Measurements from ENCODE around the gene PRKD2.
"Not testable (repeated sequence)": the region's sequence is repeated elsewhere in the genome, so short reads cannot be mapped to it uniquely, and the experiment has no call there.

PRKD2 gene

GRCh38 chr19:46715975-46716671 lies 791 bp downstream of the PRKD2 start:
- Histone ChIP-seq H3K27me3 (replicated peaks; ENCODE audit: control insufficient read depth, insufficient read depth, low read length) (no peaks in the 10 kb centered on the region), H3K36me3 (ENCODE audit: control insufficient read depth, insufficient read depth, low read length, severe bottlenecking) (peaks cover 11% of the 10 kb centered on the region)
- peak; percentile 63 for DNase-seq (ENCODE audit: low read depth)

GRCh38 chr19:46715620-46715974 lies 1.3 kb downstream of the PRKD2 start:
- H3K4me1 ChIP-seq (ENCODE audit: control insufficient read depth, insufficient read depth, low read length) = peaks cover 27% of the 10 kb centered on the region
- no peaks in the 10 kb centered on the region for H3K27me3 ChIP-seq (replicated peaks; ENCODE audit: control insufficient read depth, insufficient read depth, low read length)
- peaks cover 8% of the 10 kb centered on the region for H3K36me3 ChIP-seq (ENCODE audit: control insufficient read depth, insufficient read depth, low read length, severe bottlenecking)
- no peaks in the 10 kb centered on the region for H3K9me3 ChIP-seq (ENCODE audit: control insufficient read depth, low read length)
- H3K9ac ChIP-seq (ENCODE audit: low read length) = peak overlapping the region; percentile 85
- peak overlapping the region; percentile 88 for H3K4me3 ChIP-seq (ENCODE audit: low read length)
- no peak for DNase-seq (ENCODE audit: low read depth)

More at GRCh38 chr19:46715975-46716671, 791 bp downstream of the PRKD2 start:
- peak overlapping the region; percentile 85 for H3K9ac ChIP-seq (ENCODE audit: low read length)
- peak overlapping the region; percentile 88 for H3K4me3 ChIP-seq (ENCODE audit: low read length)
- H3K4me1 ChIP-seq (ENCODE audit: control insufficient read depth, insufficient read depth, low read length) = peaks cover 27% of the 10 kb centered on the region
- H3K9me3 ChIP-seq (ENCODE audit: control insufficient read depth, low read length) = no peaks in the 10 kb centered on the region

- peak overlapping the region; percentile 88 for H3K4me3 ChIP-seq (ENCODE audit: low read length)
- H3K9me3 ChIP-seq (ENCODE audit: control insufficient read depth, low read length) = no peaks in the 10 kb centered on the region
- H3K9ac ChIP-seq (ENCODE audit: low read length) = peak overlapping the region; percentile 85
- peaks cover 23% of the 10 kb centered on the region for H3K4me1 ChIP-seq (ENCODE audit: control insufficient read depth, insufficient read depth, low read length)
- DNase-seq (ENCODE audit: low read depth) = peak; percentile 26
- H3K36me3 ChIP-seq (ENCODE audit: control insufficient read depth, insufficient read depth, low read length, severe bottlenecking) = peaks cover 3% of the 10 kb centered on the region
- H3K27me3 ChIP-seq (replicated peaks; ENCODE audit: control insufficient read depth, insufficient read depth, low read length) = no peaks in the 10 kb centered on the region
These were observed 2.3 kb downstream of the PRKD2 start for GRCh38 chr19:46714444-46715106.

- Histone ChIP-seq H3K4me3 (ENCODE audit: low read length) (peak overlapping the region; percentile 88), H3K27me3 (replicated peaks; ENCODE audit: control insufficient read depth, insufficient read depth, low read length) (no peaks in the 10 kb centered on the region), H3K9me3 (ENCODE audit: control insufficient read depth, low read length) (no peaks in the 10 kb centered on the region), H3K4me1 (ENCODE audit: control insufficient read depth, insufficient read depth, low read length) (peaks cover 23% of the 10 kb centered on the region), H3K36me3 (ENCODE audit: control insufficient read depth, insufficient read depth, low read length, severe bottlenecking) (peaks cover 3% of the 10 kb centered on the region), H3K9ac (ENCODE audit: low read length) (peak overlapping the region; percentile 85)
- DNase-seq (ENCODE audit: low read depth) = peak; percentile 71
These were observed 3.0 kb downstream of the PRKD2 start for GRCh38 chr19:46713781-46714443.

GRCh38 chr19:46712768-46713338 lies 4.1 kb downstream of the PRKD2 start:
- not testable (repeated sequence) for H3K27me3 ChIP-seq (replicated peaks; ENCODE audit: control insufficient read depth, insufficient read depth, low read length); DNase-seq (ENCODE audit: low read depth); H3K36me3 ChIP-seq (ENCODE audit: control insufficient read depth, insufficient read depth, low read length, severe bottlenecking); H3K4me3 ChIP-seq (ENCODE audit: low read length); H3K9me3 ChIP-seq (ENCODE audit: control insufficient read depth, low read length); H3K9ac ChIP-seq (ENCODE audit: low read length)
- H3K4me1 ChIP-seq (ENCODE audit: control insufficient read depth, insufficient read depth, low read length) = peaks cover 21% of the 10 kb centered on the region

GRCh38 chr19:46710687-46711086 lies 6.2 kb downstream of the PRKD2 start:
- H3K9me3 ChIP-seq (ENCODE audit: control insufficient read depth, low read length) = no peaks in the 10 kb centered on the region
- H3K4me1 ChIP-seq (ENCODE audit: control insufficient read depth, insufficient read depth, low read length) = peaks cover 13% of the 10 kb centered on the region
- peaks cover 15% of the 10 kb centered on the region for H3K36me3 ChIP-seq (ENCODE audit: control insufficient read depth, insufficient read depth, low read length, severe bottlenecking)
- H3K4me3 ChIP-seq (ENCODE audit: low read length) = no peak overlapping the region
- H3K27me3 ChIP-seq (replicated peaks; ENCODE audit: control insufficient read depth, insufficient read depth, low read length) = no peaks in the 10 kb centered on the region
- no peak for DNase-seq (ENCODE audit: low read depth)
- H3K9ac ChIP-seq (ENCODE audit: low read length) = no peak overlapping the region

GRCh38 chr19:46704379-46705076 lies 12.4 kb downstream of the PRKD2 start:
- no peak overlapping the region for H3K4me3 ChIP-seq (ENCODE audit: low read length)
- H3K9ac ChIP-seq (ENCODE audit: low read length) = no peak overlapping the region
- peaks cover 51% of the 10 kb centered on the region for H3K36me3 ChIP-seq (ENCODE audit: control insufficient read depth, insufficient read depth, low read length, severe bottlenecking)
- peak; percentile 58 for DNase-seq (ENCODE audit: low read depth)
- no peaks in the 10 kb centered on the region for H3K9me3 ChIP-seq (ENCODE audit: control insufficient read depth, low read length)
- H3K27me3 ChIP-seq (replicated peaks; ENCODE audit: control insufficient read depth, insufficient read depth, low read length) = no peaks in the 10 kb centered on the region
- H3K4me1 ChIP-seq (ENCODE audit: control insufficient read depth, insufficient read depth, low read length) = no peaks in the 10 kb centered on the region

GRCh38 chr19:46700704-46701103 lies 16.2 kb downstream of the PRKD2 start:
- Histone ChIP-seq H3K36me3 (ENCODE audit: control insufficient read depth, insufficient read depth, low read length, severe bottlenecking) (peaks cover 48% of the 10 kb centered on the region), H3K4me3 (ENCODE audit: low read length) (no peak overlapping the region), H3K27me3 (replicated peaks; ENCODE audit: control insufficient read depth, insufficient read depth, low read length) (no peaks in the 10 kb centered on the region), H3K4me1 (ENCODE audit: control insufficient read depth, insufficient read depth, low read length) (no peaks in the 10 kb centered on the region), H3K9me3 (ENCODE audit: control insufficient read depth, low read length) (no peaks in the 10 kb centered on the region), H3K9ac (ENCODE audit: low read length) (no peak overlapping the region)
- DNase-seq (ENCODE audit: low read depth) = no peak

- peaks cover 54% of the 10 kb centered on the region for H3K36me3 ChIP-seq (ENCODE audit: control insufficient read depth, insufficient read depth, low read length, severe bottlenecking)
- H3K9me3 ChIP-seq (ENCODE audit: control insufficient read depth, low read length) = no peaks in the 10 kb centered on the region
- H3K27me3 ChIP-seq (replicated peaks; ENCODE audit: control insufficient read depth, insufficient read depth, low read length) = no peaks in the 10 kb centered on the region
- no peak overlapping the region for H3K9ac ChIP-seq (ENCODE audit: low read length)
- DNase-seq (ENCODE audit: low read depth) = no peak
- no peak overlapping the region for H3K4me3 ChIP-seq (ENCODE audit: low read length)
- H3K4me1 ChIP-seq (ENCODE audit: control insufficient read depth, insufficient read depth, low read length) = no peaks in the 10 kb centered on the region
These were observed 18.3 kb downstream of the PRKD2 start for GRCh38 chr19:46698395-46699321.

GRCh38 chr19:46697204-46697960 lies 19.5 kb downstream of the PRKD2 start:
- peaks cover 56% of the 10 kb centered on the region for H3K36me3 ChIP-seq (ENCODE audit: control insufficient read depth, insufficient read depth, low read length, severe bottlenecking)
- no peaks in the 10 kb centered on the region for H3K27me3 ChIP-seq (replicated peaks; ENCODE audit: control insufficient read depth, insufficient read depth, low read length)
- DNase-seq (ENCODE audit: low read depth) = peak; percentile 19
- H3K9me3 ChIP-seq (ENCODE audit: control insufficient read depth, low read length) = no peaks in the 10 kb centered on the region
- H3K9ac ChIP-seq (ENCODE audit: low read length) = no peak overlapping the region
- H3K4me3 ChIP-seq (ENCODE audit: low read length) = peak overlapping the region; percentile 42
- H3K4me1 ChIP-seq (ENCODE audit: control insufficient read depth, insufficient read depth, low read length) = no peaks in the 10 kb centered on the region
